GF-D8 (cell line): ENCODE measurements around the gene CRK.
"Not testable (repeated sequence)": the region's sequence is repeated elsewhere in the genome, so short reads cannot be mapped to it uniquely, and the experiment has no call there.

Experiments
- DNase-seq: peaks from one replicate; lab custom pipeline; 2025; lab: John Stamatoyannopoulos, UW

Gene CRK

GRCh38 chr17:1386675-1387190 lies 69.3 kb downstream of the CRK start:
- DNase-seq: not testable (repeated sequence)

- no peak for DNase-seq
These were observed 69.8 kb downstream of the CRK start for GRCh38 chr17:1386265-1386664.

- no peak for DNase-seq
These were observed 70.2 kb downstream of the CRK start for GRCh38 chr17:1385861-1386260.

- DNase-seq: no peak
These were observed 71.1 kb downstream of the CRK start for GRCh38 chr17:1384905-1385435.

- DNase-seq: no peak
These were observed 76.1 kb downstream of the CRK start for GRCh38 chr17:1379930-1380313.

GRCh38 chr17:1379208-1379929 lies 76.7 kb downstream of the CRK start:
- no peak for DNase-seq

GRCh38 chr17:1378476-1378860 lies 77.6 kb downstream of the CRK start:
- not testable (repeated sequence) for DNase-seq

GRCh38 chr17:1377334-1377733 lies 78.7 kb downstream of the CRK start:
- DNase-seq: no peak

GRCh38 chr17:1376061-1376460 lies 80.0 kb downstream of the CRK start:
- DNase-seq: no peak

GRCh38 chr17:1375615-1376014 lies 80.4 kb downstream of the CRK start:
- DNase-seq: no peak

GRCh38 chr17:1374431-1375177 lies 81.4 kb downstream of the CRK start:
- DNase-seq: no peak

- no peak for DNase-seq
These were observed 82.3 kb downstream of the CRK start for GRCh38 chr17:1373707-1374237.

- no peak for DNase-seq
These were observed 83.4 kb downstream of the CRK start for GRCh38 chr17:1372618-1373017.

GRCh38 chr17:1371893-1372590 lies 84.0 kb downstream of the CRK start:
- no peak for DNase-seq
